B cell (primary cell): ENCODE measurements around the gene PPP1R7. TPM values are rescaled to one million over a fixed set of nuclear protein-coding genes. Genes with fewer than 3 reads are reported as not detected.

Experiments
- ATAC-seq: fragments of 200-7000 bp; cut with Tn5 transposase; one replicate; pipeline ENCODE4 v1.10.0; 2021; ENCODE audit warnings: low read depth, mild to moderate bottlenecking, moderate number of reproducible peaks, moderate library complexity
- CTCF ChIA-PET: fragments of 350-600 bp; sonication (Branson Sonifier 250); formaldehyde crosslinking; loops from one replicate; lab custom pipeline; 2021; ENCODE audit warnings: antibody characterized with exemption, inconsistent platforms; lab: Charles Lee
- POLR2A ChIA-PET: fragments of 350-600 bp; sonication (Branson Sonifier 250); formaldehyde crosslinking; loops from one replicate; lab custom pipeline; 2021; ENCODE audit warnings: antibody characterized with exemption; lab: Charles Lee
- DNase-seq: peaks from one replicate; pipeline ENCODE4 v3.0.0; 2013
- H2AFZ ChIP-seq: 2 replicates; pipeline ENCODE4 v1.6.1; 2012; ENCODE audit warnings: mild to moderate bottlenecking, low read depth, low read length; ENCODE audit not compliant: insufficient read depth, poor library complexity, severe bottlenecking
- H3K27ac ChIP-seq, 2 donors: 1 replicate in 1 of 2; 2 replicates in 1 of 2; pipeline ENCODE4 v1.5.1; 2012 to 2013; ENCODE audit warnings: low read length in 2 of 2, mild to moderate bottlenecking in 2 of 2, moderate library complexity in 1 of 2
- H3K27me3 ChIP-seq, 4 experiments: fragments of 200-600 bp in 1 of 4; sonication (generic) in 1 of 4; replicated peaks in 1 of 4; 1 replicate in 2 of 4; 2 replicates in 2 of 4; pipeline versions ENCODE4 v1.6.1 to v1.7.0; 2013 to 2016; ENCODE audit warnings: low read length in 3 of 4, mild to moderate bottlenecking in 2 of 4, mixed read lengths in 1 of 4, moderate library complexity in 1 of 4; ENCODE audit not compliant: insufficient read depth in 4 of 4, control insufficient read depth in 3 of 4; ENCODE audit errors: control extremely low read depth in 1 of 4
- H3K36me3 ChIP-seq, 2 experiments: replicated peaks in 1 of 2; 1 replicate in 1 of 2; 2 replicates in 1 of 2; pipeline versions ENCODE4 v1.6.1 to v1.7.1; 2013; ENCODE audit warnings: low read length in 1 of 2; ENCODE audit not compliant: insufficient read depth in 2 of 2, control insufficient read depth in 1 of 2; ENCODE audit errors: control extremely low read depth in 1 of 2, extremely low read depth in 1 of 2
- H3K4me1 ChIP-seq, 2 donors: fragments of 200-600 bp in 1 of 2; sonication (generic) in 1 of 2; 1 replicate in 1 of 2; 2 replicates in 1 of 2; pipeline versions ENCODE4 v1.5.1 to v1.6.1; 2013 to 2017; ENCODE audit warnings: low read length in 2 of 2; ENCODE audit not compliant: control insufficient read depth in 2 of 2, insufficient read depth in 2 of 2
- H3K4me2 ChIP-seq: replicated peaks from 2 replicates; pipeline ENCODE3; 2012; ENCODE audit warnings: mild to moderate bottlenecking, low read depth, low read length; ENCODE audit not compliant: poor library complexity, severe bottlenecking
- H3K4me3 ChIP-seq, 5 experiments: fragments of 200-600 bp in 1 of 5; sonication (generic) in 1 of 5; 1 replicate in 3 of 5; 2 replicates in 2 of 5; pipeline versions ENCODE4 v1.5.1 to v1.7.0; 2011 to 2016; ENCODE audit warnings: low read length in 4 of 5, mild to moderate bottlenecking in 4 of 5, low read depth in 2 of 5, control low read depth in 1 of 5, moderate library complexity in 1 of 5; ENCODE audit not compliant: insufficient read depth in 1 of 5; ENCODE audit errors: control extremely low read depth in 1 of 5, extremely low read depth in 1 of 5
- H3K79me2 ChIP-seq: fragments of 200-600 bp; sonication (generic); one replicate; pipeline ENCODE4 v1.6.0; 2016; ENCODE audit warnings: low read length; ENCODE audit not compliant: control insufficient read depth, insufficient read depth
- H3K9ac ChIP-seq: fragments of 200-600 bp; sonication (generic); 2 replicates; pipeline ENCODE4 v1.6.1; 2017; ENCODE audit warnings: mild to moderate bottlenecking, low read length, moderate library complexity
- H3K9me3 ChIP-seq, 3 donors: one replicate each; pipeline versions ENCODE4 v1.6.1 to v1.7.1; 2013; ENCODE audit warnings: low read length in 2 of 3; ENCODE audit not compliant: control insufficient read depth in 2 of 3, insufficient read depth in 1 of 3; ENCODE audit errors: control extremely low read depth in 1 of 3
- H4K20me1 ChIP-seq: 2 replicates; pipeline ENCODE4 v1.6.0; 2012; ENCODE audit warnings: mild to moderate bottlenecking, low read length; ENCODE audit not compliant: insufficient read depth, control insufficient read depth, poor library complexity, severe bottlenecking
- H3K27ac Mint-ChIP-seq: one replicate; pipeline ENCODE4 v1.8.0; 2021; ENCODE audit warnings: mixed read lengths
- H3K27me3 Mint-ChIP-seq: one replicate; pipeline ENCODE4 v1.8.0; 2021; ENCODE audit warnings: mixed read lengths
- H3K4me1 Mint-ChIP-seq: one replicate; pipeline ENCODE4 v1.8.0; 2021; ENCODE audit warnings: mixed read lengths
- H3K4me3 Mint-ChIP-seq: one replicate; pipeline ENCODE4 v1.8.0; 2021; ENCODE audit warnings: mixed read lengths
- H3K9me3 Mint-ChIP-seq: one replicate; pipeline ENCODE4 v1.8.0; 2022; ENCODE audit warnings: mixed read lengths; ENCODE audit not compliant: insufficient read depth
- EZH2 ChIP-seq: IDR thresholded peaks from 2 replicates; pipeline ENCODE4 v1.6.1; 2012; ENCODE audit warnings: borderline replicate concordance, low read depth, mild to moderate bottlenecking, moderate library complexity, low read length; ENCODE audit not compliant: insufficient read depth, poor library complexity, severe bottlenecking
- WGBS: methylation state at CpG from one replicate; pipeline ENCODE4 v1.1.5; 2013; ENCODE audit warnings: missing lambda C conversion rate; ENCODE audit not compliant: insufficient coverage; 5-methylcytosine and 5-hydroxymethylcytosine counted together
- intact Hi-C: fragments of 100-400 bp; cut with micrococcal nuclease; formaldehyde crosslinking; loops from one replicate; pipeline ENCODE4 v1.10.0; 2022
- polyA plus RNA-seq: library from polyadenylated mRNA; depleted of rRNA; stranded (reverse); fragments of >200 nt; gene quantifications from 2 replicates; pipeline ENCODE4 v1.2.3, GENCODE V29; 2012
- total RNA-seq, 2 donors: library from RNA; stranded (reverse); fragments of 120-200 nt in 1 of 2; gene quantifications; 1 replicate in 1 of 2; 2 replicates in 1 of 2; pipeline versions ENCODE4 v1.2.3 to v1.2.4, GENCODE V29; 2013 to 2022
- TF ChIP-seq, protein P1 (sequence below): fragments of 200-600 bp; IDR thresholded peaks from one replicate; pipeline ENCODE4 v1.8.0; 2022; ENCODE audit warnings: antibody characterized with exemption, mild to moderate bottlenecking

Gene PPP1R7
- total and polyA plus RNA-seq, 2 donors (not counting 1 experiment from before 2014, with no cell fraction given), result 37.7 to 50.9 TPM

DNA sequence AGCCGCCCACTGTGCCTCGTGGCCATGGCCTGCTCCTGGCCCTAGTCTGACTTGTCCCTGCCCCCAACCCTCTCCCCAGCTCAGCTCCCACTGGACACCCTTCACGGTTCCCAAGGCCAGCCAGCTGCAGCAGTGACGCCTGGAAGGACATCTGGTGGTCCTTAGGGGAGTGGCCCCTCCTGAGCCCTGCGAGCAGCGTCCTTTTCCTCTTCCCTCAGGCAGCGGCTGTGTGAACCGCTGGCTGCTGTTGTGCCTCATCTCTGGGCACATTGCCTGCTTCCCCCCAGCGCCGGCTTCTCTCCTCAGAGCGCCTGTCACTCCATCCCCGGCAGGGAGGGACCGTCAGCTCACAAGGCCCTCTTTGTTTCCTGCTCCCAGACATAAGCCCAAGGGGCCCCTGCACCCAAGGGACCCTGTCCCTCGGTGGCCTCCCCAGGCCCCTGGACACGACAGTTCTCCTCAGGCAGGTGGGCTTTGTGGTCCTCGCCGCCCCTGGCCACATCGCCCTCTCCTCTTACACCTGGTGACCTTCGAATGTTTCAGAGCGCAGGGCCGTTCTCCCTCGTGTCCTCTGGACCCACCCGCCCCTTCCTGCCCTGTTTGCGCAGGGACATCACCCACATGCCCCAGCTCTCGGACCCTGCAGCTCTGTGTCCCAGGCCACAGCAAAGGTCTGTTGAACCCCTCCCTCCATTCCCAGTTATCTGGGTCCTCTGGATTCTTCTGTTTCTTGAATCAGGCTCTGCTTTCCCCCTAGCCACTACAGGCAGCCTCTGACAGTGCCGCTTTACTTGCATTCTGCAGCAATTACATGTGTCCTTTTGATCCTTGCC, 74.0 kb downstream of the PPP1R7 start:
- Mint-ChIP-seq H3K4me1 (peaks cover 2% of the 10 kb centered on the region), H3K27ac (no peak overlapping the region), H3K4me3 (no peak overlapping the region), H3K9me3 (no peaks in the 10 kb centered on the region), H3K27me3 (no peaks in the 10 kb centered on the region)
- ChIA-PET POLR2A (no interaction called here), CTCF (no interaction called here)
- DNase-seq (no peak), ATAC-seq (no peak)
- H3K36me3 ChIP-seq, result peaks cover 2 to 12% of the 10 kb centered on the region in 2 experiments
- intact Hi-C loops, result no loop called here
- no peaks in the 10 kb centered on the region for H4K20me1 ChIP-seq
- H3K27me3 ChIP-seq, result peaks cover 0 to 2% (median 0%) of the 10 kb centered on the region in 4 experiments
- no peak overlapping the region for H3K4me3 ChIP-seq
- H3K4me2 ChIP-seq, result no peak overlapping the region
- H3K4me1 ChIP-seq, result peaks cover 0 to 2% of the 10 kb centered on the region in 2 donors
- no peak overlapping the region for H2AFZ ChIP-seq
- TF ChIP-seq, protein P1, sequence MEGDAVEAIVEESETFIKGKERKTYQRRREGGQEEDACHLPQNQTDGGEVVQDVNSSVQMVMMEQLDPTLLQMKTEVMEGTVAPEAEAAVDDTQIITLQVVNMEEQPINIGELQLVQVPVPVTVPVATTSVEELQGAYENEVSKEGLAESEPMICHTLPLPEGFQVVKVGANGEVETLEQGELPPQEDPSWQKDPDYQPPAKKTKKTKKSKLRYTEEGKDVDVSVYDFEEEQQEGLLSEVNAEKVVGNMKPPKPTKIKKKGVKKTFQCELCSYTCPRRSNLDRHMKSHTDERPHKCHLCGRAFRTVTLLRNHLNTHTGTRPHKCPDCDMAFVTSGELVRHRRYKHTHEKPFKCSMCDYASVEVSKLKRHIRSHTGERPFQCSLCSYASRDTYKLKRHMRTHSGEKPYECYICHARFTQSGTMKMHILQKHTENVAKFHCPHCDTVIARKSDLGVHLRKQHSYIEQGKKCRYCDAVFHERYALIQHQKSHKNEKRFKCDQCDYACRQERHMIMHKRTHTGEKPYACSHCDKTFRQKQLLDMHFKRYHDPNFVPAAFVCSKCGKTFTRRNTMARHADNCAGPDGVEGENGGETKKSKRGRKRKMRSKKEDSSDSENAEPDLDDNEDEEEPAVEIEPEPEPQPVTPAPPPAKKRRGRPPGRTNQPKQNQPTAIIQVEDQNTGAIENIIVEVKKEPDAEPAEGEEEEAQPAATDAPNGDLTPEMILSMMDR, result no peak
- no peak for TF ChIP-seq EZH2
- H3K9ac ChIP-seq, result no peak overlapping the region
- WGBS, result 78% methylated on average over 26 of the region's 26 CpGs
- H3K79me2 ChIP-seq, result no peaks in the 10 kb centered on the region
- no peak overlapping the region for H3K27ac ChIP-seq
- no peaks in the 10 kb centered on the region for H3K9me3 ChIP-seq

DNA sequence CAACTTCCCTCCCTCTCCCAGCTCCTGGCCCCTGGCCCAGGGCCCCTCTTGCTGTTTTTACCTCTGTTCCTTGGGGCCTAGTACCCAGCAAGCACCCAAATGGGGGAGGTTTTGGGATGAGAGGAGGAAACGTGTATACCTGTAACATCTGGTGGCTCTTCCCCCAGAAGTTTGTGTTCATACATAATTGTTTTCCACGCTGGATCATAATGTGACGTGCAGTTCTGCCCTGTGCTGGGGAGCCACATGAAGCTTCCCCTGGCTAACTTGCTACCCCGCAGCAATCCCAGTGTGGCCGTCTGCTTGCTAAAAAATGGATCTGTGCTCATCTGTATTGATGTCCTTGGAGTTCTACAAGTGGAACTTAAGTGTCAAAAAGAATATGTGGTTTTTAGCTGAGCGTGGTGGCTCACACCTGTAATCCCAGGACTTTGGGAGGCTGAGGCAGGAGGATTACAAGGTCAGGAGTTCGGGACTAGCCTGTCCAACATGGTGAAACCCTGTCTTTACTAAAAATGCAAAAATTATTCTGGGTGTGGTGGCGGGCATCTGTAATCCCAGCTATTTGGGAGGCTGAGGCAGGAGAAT, 74.7 kb downstream of the PPP1R7 start:
- ChIA-PET POLR2A (no interaction called here), CTCF (no interaction called here)
- no peak overlapping the region for H3K27ac ChIP-seq
- no peak overlapping the region for H2AFZ ChIP-seq
- peaks cover 0 to 2% (median 0%) of the 10 kb centered on the region in 4 experiments for H3K27me3 ChIP-seq
- H3K4me2 ChIP-seq, result no peak overlapping the region
- TF ChIP-seq EZH2, result no peak
- WGBS, result 94% methylated on average over 8 of the region's 8 CpGs
- peaks cover 2 to 18% of the 10 kb centered on the region in 2 experiments for H3K36me3 ChIP-seq
- DNase-seq, result no peak
- Mint-ChIP-seq H3K4me1 (peaks cover 2% of the 10 kb centered on the region), H3K27ac (no peak overlapping the region), H3K4me3 (no peak overlapping the region), H3K27me3 (no peaks in the 10 kb centered on the region), H3K9me3 (no peaks in the 10 kb centered on the region)
- ATAC-seq, result no peak
- no peak overlapping the region for H3K4me3 ChIP-seq
- intact Hi-C loops, result no loop called here
- no peaks in the 10 kb centered on the region for H3K79me2 ChIP-seq
- H4K20me1 ChIP-seq, result no peaks in the 10 kb centered on the region
- no peak overlapping the region for H3K9ac ChIP-seq
- no peaks in the 10 kb centered on the region for H3K9me3 ChIP-seq
- H3K4me1 ChIP-seq, result no peaks in the 10 kb centered on the region
